Measurements from ENCODE around the gene JMY. TPM values are rescaled to one million over a fixed set of nuclear protein-coding genes. Genes with fewer than 3 reads are reported as not detected.

Gene JMY
- total RNA-seq, 1 experiment from 2014 or later = 12.5 TPM

DNA sequence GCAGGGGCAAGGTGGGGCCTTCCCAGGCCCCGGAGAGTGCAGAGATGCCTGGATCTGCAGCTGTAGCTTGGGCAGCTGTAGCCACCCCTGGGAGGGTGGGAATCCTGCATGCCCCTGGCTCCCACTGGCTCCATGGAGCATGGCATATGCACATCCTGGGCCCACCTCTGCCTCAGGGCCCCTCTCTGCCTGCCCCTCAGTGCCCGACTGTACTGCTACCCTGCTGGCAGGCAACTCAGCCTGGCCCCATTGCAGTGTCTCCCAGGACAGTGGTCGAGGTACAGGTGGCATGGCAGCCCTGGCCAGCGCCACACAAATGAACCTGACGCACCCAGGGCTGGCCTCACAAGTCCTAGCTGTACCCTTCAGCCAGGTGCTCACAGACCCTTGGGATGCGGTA is 23.9 kb downstream of the JMY start:
- H3K36me3 Mint-ChIP-seq (ENCODE audit: insufficient read depth, unreplicated experiment) = no peaks in the 10 kb centered on the region
- H3K27ac Mint-ChIP-seq (ENCODE audit: unreplicated experiment) = no peak overlapping the region
- H3K9me3 Mint-ChIP-seq (ENCODE audit: low read depth, unreplicated experiment) = no peaks in the 10 kb centered on the region
- TF ChIP-seq, protein P1, sequence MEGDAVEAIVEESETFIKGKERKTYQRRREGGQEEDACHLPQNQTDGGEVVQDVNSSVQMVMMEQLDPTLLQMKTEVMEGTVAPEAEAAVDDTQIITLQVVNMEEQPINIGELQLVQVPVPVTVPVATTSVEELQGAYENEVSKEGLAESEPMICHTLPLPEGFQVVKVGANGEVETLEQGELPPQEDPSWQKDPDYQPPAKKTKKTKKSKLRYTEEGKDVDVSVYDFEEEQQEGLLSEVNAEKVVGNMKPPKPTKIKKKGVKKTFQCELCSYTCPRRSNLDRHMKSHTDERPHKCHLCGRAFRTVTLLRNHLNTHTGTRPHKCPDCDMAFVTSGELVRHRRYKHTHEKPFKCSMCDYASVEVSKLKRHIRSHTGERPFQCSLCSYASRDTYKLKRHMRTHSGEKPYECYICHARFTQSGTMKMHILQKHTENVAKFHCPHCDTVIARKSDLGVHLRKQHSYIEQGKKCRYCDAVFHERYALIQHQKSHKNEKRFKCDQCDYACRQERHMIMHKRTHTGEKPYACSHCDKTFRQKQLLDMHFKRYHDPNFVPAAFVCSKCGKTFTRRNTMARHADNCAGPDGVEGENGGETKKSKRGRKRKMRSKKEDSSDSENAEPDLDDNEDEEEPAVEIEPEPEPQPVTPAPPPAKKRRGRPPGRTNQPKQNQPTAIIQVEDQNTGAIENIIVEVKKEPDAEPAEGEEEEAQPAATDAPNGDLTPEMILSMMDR (IDR thresholded peaks at IDR 0.05; ENCODE audit: unreplicated experiment) = no peak
- no TSS peak for BruUV-seq (replicated peaks)
- intact Hi-C loops (cut with micrococcal nuclease; ENCODE audit: unreplicated experiment) = no loop called here
- DNase-seq = no peak
- no peaks in the 10 kb centered on the region for H3K27me3 Mint-ChIP-seq (ENCODE audit: unreplicated experiment)
- CTCF ChIA-PET = no interaction called here
- peaks cover 18% of the 10 kb centered on the region for H3K4me1 Mint-ChIP-seq (ENCODE audit: low read depth, unreplicated experiment)
- no peak overlapping the region for H3K4me3 Mint-ChIP-seq (ENCODE audit: low read depth, unreplicated experiment)

DNA sequence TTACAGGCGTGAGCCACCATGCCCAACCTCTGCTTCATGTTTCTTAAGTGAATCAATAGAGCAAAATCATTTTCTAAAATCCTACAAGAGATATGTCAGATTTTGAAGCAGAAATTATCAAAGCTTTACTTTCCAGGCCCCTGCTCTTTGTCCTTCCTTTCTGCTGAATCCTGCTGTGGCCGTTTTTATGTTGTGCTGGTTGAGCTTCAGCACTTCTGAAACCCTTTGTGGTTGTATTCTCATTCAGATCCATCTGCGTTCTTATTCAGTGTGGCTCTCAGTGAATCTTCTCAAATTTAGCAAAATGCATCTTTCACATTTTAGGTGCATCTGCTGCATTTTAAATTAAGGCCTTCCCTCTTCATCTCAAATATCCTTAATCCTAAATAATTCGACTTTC is 26.0 kb downstream of the JMY start:
- Mint-ChIP-seq H3K4me3 (ENCODE audit: low read depth, unreplicated experiment) (no peak overlapping the region), H3K27me3 (ENCODE audit: unreplicated experiment) (no peaks in the 10 kb centered on the region), H3K36me3 (ENCODE audit: insufficient read depth, unreplicated experiment) (no peaks in the 10 kb centered on the region), H3K27ac (ENCODE audit: unreplicated experiment) (no peak overlapping the region), H3K9me3 (ENCODE audit: low read depth, unreplicated experiment) (no peaks in the 10 kb centered on the region), H3K4me1 (ENCODE audit: low read depth, unreplicated experiment) (peaks cover 2% of the 10 kb centered on the region)
- TF ChIP-seq, protein P1 (IDR thresholded peaks at IDR 0.05; ENCODE audit: unreplicated experiment) = no peak
- CTCF ChIA-PET = no interaction called here
- intact Hi-C loops (cut with micrococcal nuclease; ENCODE audit: unreplicated experiment) = no loop called here
- no TSS peak for BruUV-seq (replicated peaks)
- DNase-seq = no peak

DNA sequence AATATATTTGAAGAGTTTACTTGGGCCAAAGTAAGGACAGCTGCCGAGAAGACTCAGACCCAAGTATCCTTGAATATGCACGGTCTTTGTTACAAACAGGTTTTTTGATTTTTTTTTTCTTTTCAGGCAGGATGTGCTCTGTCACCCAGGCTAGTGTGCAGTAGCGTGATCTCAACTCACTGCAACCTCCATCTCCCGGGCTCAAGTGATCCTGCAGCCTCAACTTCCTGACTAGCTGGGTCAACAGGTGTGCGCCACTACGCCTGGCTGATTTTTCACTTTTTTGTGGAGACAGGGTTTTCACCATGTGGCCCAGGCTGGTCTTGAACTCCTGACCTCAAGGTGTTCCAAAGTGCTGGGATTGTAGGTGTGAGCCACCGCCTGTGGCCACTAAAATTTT is 27.4 kb downstream of the JMY start:
- CTCF ChIA-PET = no interaction called here
- BruUV-seq (replicated peaks) = no TSS peak
- Mint-ChIP-seq H3K4me3 (ENCODE audit: low read depth, unreplicated experiment) (no peak overlapping the region), H3K36me3 (ENCODE audit: insufficient read depth, unreplicated experiment) (no peaks in the 10 kb centered on the region), H3K27me3 (ENCODE audit: unreplicated experiment) (no peaks in the 10 kb centered on the region), H3K4me1 (ENCODE audit: low read depth, unreplicated experiment) (no peaks in the 10 kb centered on the region), H3K27ac (ENCODE audit: unreplicated experiment) (no peak overlapping the region), H3K9me3 (ENCODE audit: low read depth, unreplicated experiment) (no peaks in the 10 kb centered on the region)
- TF ChIP-seq, protein P1 (IDR thresholded peaks at IDR 0.05; ENCODE audit: unreplicated experiment) = no peak
- DNase-seq = no peak
- intact Hi-C loops (cut with micrococcal nuclease; ENCODE audit: unreplicated experiment) = no loop called here

DNA sequence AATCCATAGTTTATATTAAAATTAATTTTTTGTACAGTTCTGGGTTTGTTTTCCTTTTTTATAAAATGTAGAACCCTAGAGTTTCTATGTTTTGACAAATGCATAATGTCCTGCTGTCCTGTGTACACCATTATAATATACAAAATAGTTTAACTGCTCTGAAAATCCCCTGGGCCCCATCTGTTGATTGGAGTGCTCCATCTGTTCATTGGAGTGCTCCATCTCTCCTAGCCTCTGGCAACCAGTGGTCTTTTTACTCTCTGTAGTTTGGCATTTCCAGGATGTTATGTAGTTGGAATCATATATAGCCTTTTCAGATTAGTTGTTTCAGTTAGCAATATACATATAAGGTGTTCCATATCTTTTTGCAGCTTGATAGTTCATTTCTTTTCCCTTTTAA is 31.2 kb downstream of the JMY start:
- no peak overlapping the region for H3K4me3 Mint-ChIP-seq (ENCODE audit: low read depth, unreplicated experiment)
- no peak overlapping the region for H3K27ac Mint-ChIP-seq (ENCODE audit: unreplicated experiment)
- BruUV-seq (replicated peaks) = no TSS peak
- no peaks in the 10 kb centered on the region for H3K36me3 Mint-ChIP-seq (ENCODE audit: insufficient read depth, unreplicated experiment)
- CTCF ChIA-PET = interaction anchor here (0.6 kb wide), 1 partner anchor 10 kb away, joined by 3 read pairs; no protein-coding TSS in a partner anchor
- TF ChIP-seq, protein P1 (IDR thresholded peaks at IDR 0.05; ENCODE audit: unreplicated experiment) = no peak
- DNase-seq = no peak
- intact Hi-C loops (cut with micrococcal nuclease; ENCODE audit: unreplicated experiment) = no loop called here
- H3K4me1 Mint-ChIP-seq (ENCODE audit: low read depth, unreplicated experiment) = no peaks in the 10 kb centered on the region
- no peaks in the 10 kb centered on the region for H3K9me3 Mint-ChIP-seq (ENCODE audit: low read depth, unreplicated experiment)
- H3K27me3 Mint-ChIP-seq (ENCODE audit: unreplicated experiment) = no peaks in the 10 kb centered on the region

Data from Calu3 (cell line).